ENCODE data around the gene RPP21. TPM values are rescaled to one million over a fixed set of nuclear protein-coding genes. Genes with fewer than 3 reads are reported as not detected.

The RPP21 gene
- 52.1 and 79.5 TPM in 2 replicates for total RNA-seq

GRCh38 chr6:30344868-30345671 lies at the start of gene RPP21:
Gene RPP21, plus strand, starts transcription at chr6:30345156. Its CDS starts 16 bp downstream, at chr6:30345172.

GRCh38 chr6:30326526-30327231 lies 18.3 kb upstream of the RPP21 start, which contains the start of gene TRIM39:
Gene TRIM39, plus strand, starts transcription at chr6:30326927. Its CDS starts 2,391 bp downstream, at chr6:30329318.

Other genes starting within 250 kb of the RPP21 start
- not detected in 2 replicates for gene TRIM31, start 232.1 kb upstream of the RPP21 start, total RNA-seq
- not detected in 2 replicates for gene TRIM40, start 209.0 kb upstream of the RPP21 start, total RNA-seq
- not detected in 2 replicates for gene TRIM10, start 183.9 kb upstream of the RPP21 start, total RNA-seq
- gene TRIM15, start 181.6 kb upstream of the RPP21 start, total RNA-seq: not detected in 2 replicates
- gene TRIM26, start 131.8 kb upstream of the RPP21 start, total RNA-seq: 60.5 and 62.6 TPM in 2 replicates
- 5.7 and 9.1 TPM in 2 replicates for gene TRIM39, start 18.2 kb upstream of the RPP21 start, total RNA-seq
- gene HLA-E, start 144.4 kb downstream of the RPP21 start, total RNA-seq: 591 and 594 TPM in 2 replicates
- 33.2 and 40.0 TPM in 2 replicates for gene GNL1, start 211.3 kb downstream of the RPP21 start, total RNA-seq
- 1.9 and 5.6 TPM in 2 replicates for gene PRR3, start 212.1 kb downstream of the RPP21 start, total RNA-seq
- gene ABCF1, start 226.3 kb downstream of the RPP21 start, total RNA-seq: 48.7 and 53.4 TPM in 2 replicates

All from mammary microvascular endothelial cell (primary cell).